Kidney epithelial cell (primary cell): Measurements from ENCODE around the gene CARF. TPM values are rescaled to one million over a fixed set of nuclear protein-coding genes. Genes with fewer than 3 reads are reported as not detected.
"Not testable (repeated sequence)": the region's sequence is repeated elsewhere in the genome, so short reads cannot be mapped to it uniquely, and the experiment has no call there.

Source experiments
- DNase-seq: peaks from one replicate; pipeline ENCODE4 v3.0.0-alpha.2; 2010; ENCODE audit warnings: low read depth
- H3K27me3 ChIP-seq: 2 replicates; pipeline ENCODE4 v1.6.0; 2011; ENCODE audit warnings: low read length; ENCODE audit not compliant: control insufficient read depth, insufficient read depth
- H3K36me3 ChIP-seq: 2 replicates; pipeline ENCODE4 v1.5.1; 2011; ENCODE audit warnings: low read length; ENCODE audit not compliant: control insufficient read depth, insufficient read depth
- H3K4me3 ChIP-seq: 2 replicates; pipeline ENCODE4 v1.5.1; 2011; ENCODE audit warnings: low read depth, mild to moderate bottlenecking, control low read depth, low read length
- total RNA-seq: library from RNA; depleted of rRNA; stranded (reverse); fragments of >200 nt; gene quantifications from 2 replicates; pipeline ENCODE4 v1.2.3, GENCODE V29; 2015
- TF ChIP-seq, protein P1 (sequence below): IDR thresholded peaks from 2 replicates; pipeline ENCODE4 v1.5.1; 2011; ENCODE audit warnings: mild to moderate bottlenecking, moderate library complexity, low read length, control low read depth, inconsistent platforms; ENCODE audit not compliant: insufficient read depth, poor library complexity, severe bottlenecking

The CARF gene
- total RNA-seq, 1 donor from 2014 or later = 4.4 TPM

DNA sequence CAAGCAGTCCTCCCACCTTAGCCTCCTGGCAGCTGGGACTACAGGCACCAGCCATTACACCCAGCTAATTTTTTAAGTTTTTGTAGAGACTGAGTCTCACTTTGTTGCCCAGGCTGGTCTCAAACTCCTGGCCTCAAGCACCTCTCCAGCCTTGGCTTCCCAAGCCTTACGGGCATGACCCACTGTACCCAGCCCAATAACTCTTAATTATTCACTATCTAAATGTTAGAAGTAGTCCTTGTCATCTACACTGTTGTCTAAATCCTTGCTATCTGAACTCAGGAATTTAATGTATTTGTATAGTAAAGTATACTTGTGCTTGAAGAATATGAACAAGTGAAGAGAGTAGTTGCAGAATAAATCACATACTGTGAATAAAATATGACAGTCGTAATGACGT lies 64.7 kb downstream of the CARF start:
- no peak for DNase-seq
- H3K36me3 ChIP-seq = peaks cover 1% of the 10 kb centered on the region
- TF ChIP-seq, protein P1, sequence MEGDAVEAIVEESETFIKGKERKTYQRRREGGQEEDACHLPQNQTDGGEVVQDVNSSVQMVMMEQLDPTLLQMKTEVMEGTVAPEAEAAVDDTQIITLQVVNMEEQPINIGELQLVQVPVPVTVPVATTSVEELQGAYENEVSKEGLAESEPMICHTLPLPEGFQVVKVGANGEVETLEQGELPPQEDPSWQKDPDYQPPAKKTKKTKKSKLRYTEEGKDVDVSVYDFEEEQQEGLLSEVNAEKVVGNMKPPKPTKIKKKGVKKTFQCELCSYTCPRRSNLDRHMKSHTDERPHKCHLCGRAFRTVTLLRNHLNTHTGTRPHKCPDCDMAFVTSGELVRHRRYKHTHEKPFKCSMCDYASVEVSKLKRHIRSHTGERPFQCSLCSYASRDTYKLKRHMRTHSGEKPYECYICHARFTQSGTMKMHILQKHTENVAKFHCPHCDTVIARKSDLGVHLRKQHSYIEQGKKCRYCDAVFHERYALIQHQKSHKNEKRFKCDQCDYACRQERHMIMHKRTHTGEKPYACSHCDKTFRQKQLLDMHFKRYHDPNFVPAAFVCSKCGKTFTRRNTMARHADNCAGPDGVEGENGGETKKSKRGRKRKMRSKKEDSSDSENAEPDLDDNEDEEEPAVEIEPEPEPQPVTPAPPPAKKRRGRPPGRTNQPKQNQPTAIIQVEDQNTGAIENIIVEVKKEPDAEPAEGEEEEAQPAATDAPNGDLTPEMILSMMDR = no peak

DNA sequence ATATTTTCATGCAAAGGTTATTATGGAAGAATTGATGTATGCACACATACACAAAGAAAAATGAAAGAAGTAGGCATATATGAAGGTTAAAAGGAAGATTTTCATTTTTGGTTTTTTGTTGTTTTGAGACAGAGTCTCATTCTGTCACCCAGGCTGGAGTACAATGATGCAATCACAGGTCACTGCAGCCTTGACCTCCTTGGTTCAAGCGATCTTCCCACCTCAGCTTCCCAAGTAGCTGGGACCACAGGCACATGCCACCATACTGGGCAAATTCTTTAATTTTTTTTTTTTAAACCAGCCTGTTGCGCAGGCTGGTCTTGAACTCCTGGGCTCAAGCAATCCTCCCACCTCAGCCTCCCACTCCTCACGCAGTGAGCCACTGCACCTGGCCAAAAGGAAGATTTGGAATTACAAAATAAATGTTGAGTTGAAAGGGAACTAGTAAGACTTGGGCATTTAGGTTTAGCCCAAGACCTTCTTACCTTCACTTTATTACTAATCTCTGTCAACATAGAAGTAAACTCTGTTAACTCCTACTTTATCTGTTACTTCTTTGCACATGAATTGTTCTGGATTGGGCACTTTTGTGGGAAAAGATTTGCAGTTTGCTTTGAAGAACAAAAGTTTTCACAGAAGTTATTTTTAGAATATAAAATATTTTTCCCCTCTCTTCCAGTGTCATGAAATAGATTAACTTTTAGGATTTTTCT lies 70.9 kb downstream of the CARF start:
- TF ChIP-seq, protein P1 = no peak
- DNase-seq = no peak
- Histone ChIP-seq H3K27me3 (no peaks in the 10 kb centered on the region), H3K36me3 (peaks cover 1% of the 10 kb centered on the region), H3K4me3 (no peak overlapping the region)

More for the DNA sequence above, 64.7 kb downstream of the CARF start:
- H3K4me3 ChIP-seq = no peak overlapping the region
- H3K27me3 ChIP-seq = no peaks in the 10 kb centered on the region

DNA sequence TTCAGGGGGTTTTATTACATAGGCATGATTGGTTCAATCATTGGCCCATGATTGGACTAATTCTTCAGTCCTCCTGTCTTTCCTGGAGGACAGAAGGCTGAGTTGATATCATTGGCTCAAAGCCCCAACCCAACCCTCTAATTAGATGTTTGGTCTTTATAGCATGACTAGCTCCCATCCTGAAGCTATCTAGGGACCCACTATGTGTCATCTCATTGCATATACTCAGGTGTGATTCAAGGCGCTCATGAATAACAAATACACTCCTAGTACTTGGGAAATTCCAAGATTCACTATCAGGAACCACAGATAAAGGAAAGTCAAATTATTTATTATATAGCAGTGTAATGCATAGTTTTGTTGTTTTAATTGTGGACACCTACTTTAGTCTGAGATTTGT lies 77.7 kb downstream of the CARF start:
- TF ChIP-seq, protein P1 = no peak
- DNase-seq = no peak
- Histone ChIP-seq H3K4me3 (no peak overlapping the region), H3K36me3 (no peaks in the 10 kb centered on the region), H3K27me3 (no peaks in the 10 kb centered on the region)

DNA sequence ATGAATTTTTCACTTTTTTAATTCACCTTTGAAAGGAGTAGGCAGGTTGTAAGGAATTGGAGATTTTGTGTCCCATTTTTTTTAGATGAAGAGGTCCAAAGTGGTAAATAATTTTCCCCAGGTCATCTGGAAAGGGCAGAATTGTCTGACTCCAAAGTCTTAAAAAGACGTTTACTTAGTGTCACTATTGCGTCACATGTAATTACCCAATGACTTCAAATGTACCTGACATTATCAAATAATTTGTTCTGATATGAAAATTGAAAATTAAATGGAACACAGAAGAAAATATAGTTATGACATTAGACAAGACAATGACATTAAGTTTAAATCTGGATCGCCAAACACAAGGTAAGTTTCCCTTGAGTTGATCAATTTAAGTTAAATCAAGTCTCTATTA lies 78.4 kb downstream of the CARF start:
- DNase-seq = no peak
- TF ChIP-seq, protein P1 = no peak
- Histone ChIP-seq H3K4me3 (no peak overlapping the region), H3K27me3 (no peaks in the 10 kb centered on the region), H3K36me3 (no peaks in the 10 kb centered on the region)

DNA sequence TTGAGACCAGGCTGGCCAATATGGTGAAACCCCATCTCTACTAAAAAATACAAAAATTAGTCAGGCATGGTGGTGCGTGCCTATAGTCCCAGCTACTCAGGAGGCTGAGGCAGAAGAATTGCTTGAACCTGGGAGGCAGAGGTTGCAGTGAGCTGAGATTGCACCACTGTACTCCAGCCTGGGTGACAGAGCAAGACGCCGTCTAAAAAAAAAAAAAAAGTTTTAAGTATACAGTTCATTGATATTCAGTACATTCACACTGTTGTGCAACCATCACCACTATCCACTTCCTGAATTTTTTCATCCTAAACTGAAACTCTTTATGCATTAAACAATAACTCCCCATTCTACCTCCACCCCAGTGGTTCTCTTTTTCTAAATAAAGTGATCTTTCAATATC lies 85.0 kb downstream of the CARF start:
- DNase-seq, H3K4me3 ChIP-seq, H3K27me3 ChIP-seq, H3K36me3 ChIP-seq: not testable (repeated sequence)

DNA sequence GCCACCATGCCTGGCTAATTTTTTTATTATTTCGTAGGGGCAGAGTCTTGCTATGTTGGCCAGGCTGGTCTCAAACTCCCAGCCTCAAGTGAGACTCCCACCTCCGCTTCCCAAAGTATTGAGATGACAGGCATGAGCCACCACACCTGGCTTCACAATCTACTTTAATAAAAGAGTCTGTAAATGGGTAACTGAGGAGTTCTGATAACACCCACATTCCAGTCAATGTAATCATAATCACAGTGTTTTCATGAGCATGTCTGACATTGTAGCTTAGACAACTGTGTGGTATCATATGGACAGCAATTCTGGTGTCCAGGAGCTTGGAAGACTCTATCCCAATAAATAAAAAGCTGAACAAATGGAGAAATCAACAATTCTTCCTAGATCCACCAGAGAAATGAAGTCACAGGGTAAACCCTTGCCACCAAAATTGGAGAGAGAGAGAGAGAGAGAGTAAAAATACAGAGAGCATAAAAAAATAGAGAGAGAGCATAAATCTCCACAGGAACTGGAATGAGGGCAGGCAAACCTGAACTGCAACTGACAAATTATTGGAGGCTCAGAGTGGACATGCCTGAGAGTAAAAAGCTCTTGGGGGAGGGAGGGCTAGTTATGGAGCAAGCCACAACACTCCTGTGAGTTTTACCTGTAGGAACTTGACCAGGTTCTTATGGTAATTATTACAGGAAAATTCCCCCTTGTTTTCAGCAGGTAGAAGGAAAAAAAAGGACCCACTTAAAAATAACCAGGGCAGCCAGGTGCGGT lies 90.2 kb downstream of the CARF start:
- peak; percentile 41 for DNase-seq
- Histone ChIP-seq H3K4me3 (no peak overlapping the region), H3K36me3 (no peaks in the 10 kb centered on the region), H3K27me3 (no peaks in the 10 kb centered on the region)
- TF ChIP-seq, protein P1 = no peak
